NCI-H2107 (cell line): Measurements from ENCODE around the gene CD44.

ENCODE experiments used
- DNase-seq: peaks from one replicate; lab custom pipeline; 2025; lab: John Stamatoyannopoulos, UW

Gene CD44

GRCh38 chr11:35112056-35112845 is 26.7 kb upstream of the CD44 start:
- DNase-seq, result no peak

- no peak for DNase-seq
These were observed 26.2 kb upstream of the CD44 start for GRCh38 chr11:35112846-35113105.

GRCh38 chr11:35114906-35115687 is 23.9 kb upstream of the CD44 start:
- no peak for DNase-seq

- no peak for DNase-seq
These were observed 23.3 kb upstream of the CD44 start for GRCh38 chr11:35115688-35116030.

- no peak for DNase-seq
These were observed 22.7 kb upstream of the CD44 start for GRCh38 chr11:35116245-35116644.

GRCh38 chr11:35116762-35117640 is 22.0 kb upstream of the CD44 start:
- DNase-seq, result no peak

- no peak for DNase-seq
These were observed 20.1 kb upstream of the CD44 start for GRCh38 chr11:35118906-35119305.

GRCh38 chr11:35121326-35121865 is 17.6 kb upstream of the CD44 start:
- DNase-seq, result no peak

GRCh38 chr11:35122308-35122707 is 16.7 kb upstream of the CD44 start:
- DNase-seq, result no peak

- no peak for DNase-seq
These were observed 12.7 kb upstream of the CD44 start for GRCh38 chr11:35126000-35126878.

GRCh38 chr11:35126879-35127581 is 11.9 kb upstream of the CD44 start:
- no peak for DNase-seq

- DNase-seq, result no peak
These were observed 11.4 kb upstream of the CD44 start for GRCh38 chr11:35127619-35128018.

GRCh38 chr11:35131094-35131493 is 7.9 kb upstream of the CD44 start:
- no peak for DNase-seq

GRCh38 chr11:35131886-35132285 is 7.1 kb upstream of the CD44 start:
- DNase-seq, result no peak

GRCh38 chr11:35133656-35134055 is 5.3 kb upstream of the CD44 start:
- DNase-seq, result no peak

- DNase-seq, result no peak
These were observed 4.4 kb upstream of the CD44 start for GRCh38 chr11:35134403-35135148.

- DNase-seq, result no peak
These were observed 3.7 kb upstream of the CD44 start for GRCh38 chr11:35135222-35135621.

GRCh38 chr11:35136311-35136710 is 2.7 kb upstream of the CD44 start:
- DNase-seq, result no peak

GRCh38 chr11:35138058-35138457 is 913 bp upstream of the CD44 start:
- no peak for DNase-seq

- DNase-seq, result no peak
These were observed 397 bp upstream of the CD44 start for GRCh38 chr11:35138606-35138942.
